ENCODE results near the gene UBE2O.

- TF ChIP-seq RARB (CRISPR knock-in tag; IDR thresholded peaks at IDR 0.05): no peak
- TF ChIP-seq POU6F1 (CRISPR knock-in tag; IDR thresholded peaks at IDR 0.05; ENCODE audit: borderline replicate concordance, low read depth): no peak
- TF ChIP-seq CSDC2 (CRISPR knock-in tag; IDR thresholded peaks at IDR 0.05): no peak
- no peak for TF ChIP-seq ZNF565 (CRISPR knock-in tag; conservative IDR thresholded peaks at IDR 0.05; ENCODE audit: low read depth)
- TF ChIP-seq PATZ1 (CRISPR knock-in tag; IDR thresholded peaks at IDR 0.05; ENCODE audit: borderline replicate concordance): no peak
- no peak for TF ChIP-seq ARNTL (CRISPR knock-in tag; IDR thresholded peaks at IDR 0.05; ENCODE audit: borderline replicate concordance, low read depth)
- no peak for TF ChIP-seq ZFP3 (CRISPR knock-in tag; IDR thresholded peaks at IDR 0.05)
These were observed 20.9 kb downstream of the UBE2O start for GRCh38 chr17:76432004-76432403.
